ENCODE results near the gene KRT9.
"Not testable (repeated sequence)": the region's sequence is repeated elsewhere in the genome, so short reads cannot be mapped to it uniquely, and the experiment has no call there.

KRT9 gene, protein sequence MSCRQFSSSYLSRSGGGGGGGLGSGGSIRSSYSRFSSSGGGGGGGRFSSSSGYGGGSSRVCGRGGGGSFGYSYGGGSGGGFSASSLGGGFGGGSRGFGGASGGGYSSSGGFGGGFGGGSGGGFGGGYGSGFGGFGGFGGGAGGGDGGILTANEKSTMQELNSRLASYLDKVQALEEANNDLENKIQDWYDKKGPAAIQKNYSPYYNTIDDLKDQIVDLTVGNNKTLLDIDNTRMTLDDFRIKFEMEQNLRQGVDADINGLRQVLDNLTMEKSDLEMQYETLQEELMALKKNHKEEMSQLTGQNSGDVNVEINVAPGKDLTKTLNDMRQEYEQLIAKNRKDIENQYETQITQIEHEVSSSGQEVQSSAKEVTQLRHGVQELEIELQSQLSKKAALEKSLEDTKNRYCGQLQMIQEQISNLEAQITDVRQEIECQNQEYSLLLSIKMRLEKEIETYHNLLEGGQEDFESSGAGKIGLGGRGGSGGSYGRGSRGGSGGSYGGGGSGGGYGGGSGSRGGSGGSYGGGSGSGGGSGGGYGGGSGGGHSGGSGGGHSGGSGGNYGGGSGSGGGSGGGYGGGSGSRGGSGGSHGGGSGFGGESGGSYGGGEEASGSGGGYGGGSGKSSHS

GRCh38 chr17:41571561-41572434 lies at the start of gene KRT9:
Gene KRT9 (minus strand): TSS chr17:41572059. CDS start chr17:41571992, 67 bp downstream.
- no peak for DNase-seq

DNA sequence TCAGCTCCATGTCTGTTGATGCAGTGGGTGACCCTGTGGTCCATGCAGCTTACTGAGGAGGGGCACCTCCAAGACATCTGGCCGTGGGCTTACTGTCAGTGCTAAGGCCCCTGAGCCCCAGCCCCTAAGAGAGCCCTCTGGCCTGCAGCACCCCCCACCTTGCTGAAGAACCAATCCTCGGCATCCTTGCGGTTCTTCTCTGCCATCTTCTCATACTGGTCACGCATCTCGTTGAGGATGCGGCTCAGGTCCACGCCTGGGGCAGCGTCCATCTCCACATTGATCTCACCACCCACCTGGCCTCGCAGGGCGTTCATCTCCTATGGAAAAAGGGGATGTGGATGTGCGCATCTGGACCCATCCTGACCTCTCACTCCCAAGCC lies 49.6 kb upstream of the KRT9 start:
- DNase-seq: not testable (repeated sequence)

GRCh38 chr17:41620583-41621434 lies 49.0 kb upstream of the KRT9 start:
- no peak for DNase-seq

DNA sequence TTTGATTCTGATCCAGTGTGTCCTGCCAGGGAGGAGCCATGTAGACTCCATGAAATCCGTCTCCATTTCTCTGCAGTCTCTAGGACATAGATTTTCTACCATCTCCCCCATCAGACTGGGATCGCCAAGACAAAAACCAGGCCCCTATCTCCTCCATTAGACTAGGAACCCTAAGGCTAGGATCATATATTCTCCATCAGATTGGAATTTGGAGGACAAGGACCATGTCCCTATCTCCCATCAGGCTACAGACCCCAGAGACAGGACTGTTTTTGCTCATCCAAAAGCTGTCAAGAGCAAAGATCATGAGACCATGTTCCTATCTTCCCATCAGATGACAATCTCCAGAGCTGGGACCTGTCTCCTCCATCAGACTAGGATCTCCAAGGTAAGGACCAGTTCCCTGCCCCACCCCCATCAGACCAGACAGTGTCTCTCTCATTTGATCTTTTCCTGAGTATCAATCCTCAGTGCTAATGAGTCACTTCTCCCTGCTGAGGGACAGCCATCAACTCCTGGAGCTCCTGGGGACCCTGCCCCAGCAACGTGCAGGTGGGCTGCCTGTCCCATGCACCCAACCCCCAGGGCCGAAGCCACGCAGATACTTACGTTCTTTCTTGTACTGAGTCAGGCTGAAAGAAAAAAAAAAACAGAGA lies 48.2 kb upstream of the KRT9 start:
- not testable (repeated sequence) for DNase-seq

DNA sequence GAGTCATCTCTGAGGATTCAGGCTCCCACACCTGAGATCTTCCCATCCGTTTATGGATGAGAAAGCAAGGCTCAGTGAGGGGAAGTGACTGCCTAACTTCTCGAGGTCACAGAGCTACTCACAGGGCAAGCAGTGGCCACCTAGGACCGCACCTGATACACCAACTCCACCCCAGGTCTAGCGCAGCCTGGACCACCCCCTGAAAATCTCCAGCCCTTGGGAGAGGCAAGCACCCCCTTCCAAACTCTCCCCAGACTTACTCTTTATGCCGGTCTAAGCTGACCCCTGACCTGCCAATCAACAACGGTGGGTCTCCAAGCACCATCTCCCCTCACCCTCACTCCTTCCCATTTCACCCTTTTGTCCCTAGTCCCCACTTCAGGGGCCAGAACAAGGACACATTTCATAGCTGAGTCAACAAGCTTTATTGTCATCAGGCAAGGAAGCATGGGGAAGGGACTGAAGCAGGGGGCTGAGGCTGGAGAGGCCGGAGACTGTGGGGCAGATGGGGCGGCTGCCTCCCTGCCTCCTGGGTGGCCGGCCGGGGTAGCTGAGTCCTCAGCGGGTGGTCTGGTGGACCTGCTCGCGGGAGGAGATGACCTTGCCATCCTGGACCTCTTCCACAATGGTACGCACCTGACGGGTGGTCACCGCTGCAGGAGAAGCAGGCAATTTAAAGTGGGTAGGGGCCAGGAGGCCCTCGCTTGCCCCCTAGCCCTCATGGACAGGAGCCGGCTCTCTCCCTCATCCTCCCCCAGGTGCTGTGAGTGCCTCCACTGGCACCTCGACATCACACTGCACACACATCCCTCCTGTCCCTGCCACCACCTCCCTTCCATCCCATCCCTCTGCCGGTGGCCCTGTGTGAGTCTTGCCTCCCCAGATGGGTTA lies 47.4 kb upstream of the KRT9 start:
- DNase-seq: no peak

DNA sequence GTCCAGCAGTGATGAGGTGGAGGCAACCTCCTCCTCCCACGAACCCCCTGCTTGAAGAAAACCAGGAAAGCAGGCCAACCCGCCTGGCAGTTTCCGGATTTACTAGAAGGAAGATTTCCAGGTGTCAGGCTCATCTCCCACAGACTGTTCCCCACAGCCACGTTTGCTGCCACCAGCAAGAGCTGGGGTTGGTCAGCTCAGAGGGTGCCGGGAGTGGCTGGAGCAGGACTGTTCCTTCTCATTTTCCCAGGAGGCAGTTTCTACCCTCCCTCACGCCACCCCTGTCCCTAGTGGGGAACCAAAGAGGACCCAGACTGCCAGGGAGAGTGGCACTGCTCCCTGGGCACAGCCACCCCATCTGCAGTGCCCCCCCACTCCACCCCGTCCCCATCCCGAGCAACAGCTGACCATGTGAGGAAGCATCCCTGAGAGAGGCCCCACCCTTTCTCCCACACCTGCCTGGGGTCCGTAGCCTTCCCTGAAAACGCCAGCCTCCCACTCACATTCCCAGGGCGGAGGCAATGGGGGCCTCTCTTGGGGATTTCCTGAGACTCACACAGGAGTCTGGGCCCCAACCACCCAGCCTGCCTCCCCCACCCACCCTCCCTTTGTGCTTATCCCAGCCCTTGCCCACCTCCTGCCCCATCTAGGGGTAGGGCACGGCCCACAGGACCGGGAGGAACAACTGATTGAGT lies 46.6 kb upstream of the KRT9 start:
- DNase-seq: no peak

- DNase-seq: no peak
Measured at GRCh38 chr17:41617698-41618097, 45.8 kb upstream of the KRT9 start.

- DNase-seq: no peak
Measured at GRCh38 chr17:41617136-41617535, 45.3 kb upstream of the KRT9 start.

- not testable (repeated sequence) for DNase-seq
Measured at GRCh38 chr17:41616486-41616885, 44.6 kb upstream of the KRT9 start.

GRCh38 chr17:41615454-41615853 lies 43.6 kb upstream of the KRT9 start:
- no peak for DNase-seq

- not testable (repeated sequence) for DNase-seq
Measured at GRCh38 chr17:41614767-41615166, 42.9 kb upstream of the KRT9 start.

DNA sequence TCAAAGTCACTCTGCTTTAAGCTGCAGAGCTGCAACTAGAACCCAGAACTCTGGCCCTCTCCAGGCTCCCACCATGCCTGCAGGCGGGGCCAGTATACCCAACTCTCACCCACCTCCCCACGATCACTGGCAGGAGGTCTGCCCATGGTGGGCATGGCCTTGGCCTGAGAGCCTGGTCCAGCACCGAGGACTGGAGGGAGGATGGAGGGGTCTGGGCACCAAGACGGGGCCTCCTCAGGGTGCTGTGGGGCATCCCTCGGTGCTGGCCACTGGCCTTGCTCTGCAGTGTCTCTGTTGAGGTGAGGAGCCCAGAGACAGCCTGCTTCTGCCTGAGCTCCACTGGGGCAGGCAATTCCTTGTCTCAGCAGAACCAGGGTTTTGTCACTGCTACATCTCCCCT lies 42.2 kb upstream of the KRT9 start:
- no peak for DNase-seq

DNA sequence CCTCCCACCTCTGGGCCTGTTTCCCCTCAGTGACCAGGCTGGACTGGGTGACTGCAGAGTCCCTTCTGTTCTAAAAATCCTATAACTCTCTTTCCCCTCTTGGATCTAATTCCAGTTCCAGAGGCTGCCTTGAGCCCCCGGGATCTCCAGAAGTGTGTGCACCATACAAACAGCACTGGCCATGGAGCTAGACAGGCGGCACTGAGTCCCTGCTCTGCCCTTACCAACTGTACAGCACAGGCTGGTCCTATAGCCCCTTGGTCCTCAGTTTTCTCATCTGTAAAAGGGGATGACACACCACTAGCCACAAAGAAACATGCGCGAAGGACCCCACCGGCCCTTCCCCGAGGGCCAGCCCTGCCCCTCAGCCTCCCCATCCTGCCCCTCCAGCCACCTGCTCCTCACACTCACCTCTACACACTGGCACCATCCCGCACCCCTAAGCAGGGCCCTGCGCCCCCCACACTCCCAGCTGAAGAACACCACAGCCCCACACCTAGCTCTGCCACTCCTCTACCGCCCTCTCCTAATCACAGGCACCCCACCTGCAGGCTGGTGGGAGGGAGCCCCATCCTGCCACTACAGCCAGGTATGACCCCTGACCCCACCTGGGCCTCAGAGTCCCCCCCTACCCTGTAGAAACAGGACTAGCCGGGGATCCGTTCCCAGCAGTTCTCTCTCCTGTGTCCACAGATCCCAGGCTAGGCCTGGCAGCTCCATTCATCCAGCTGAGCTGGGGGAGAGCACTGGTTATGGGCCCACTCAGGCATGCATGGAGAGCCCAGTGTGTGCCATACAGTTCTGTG lies 41.6 kb upstream of the KRT9 start:
- DNase-seq: no peak

DNA sequence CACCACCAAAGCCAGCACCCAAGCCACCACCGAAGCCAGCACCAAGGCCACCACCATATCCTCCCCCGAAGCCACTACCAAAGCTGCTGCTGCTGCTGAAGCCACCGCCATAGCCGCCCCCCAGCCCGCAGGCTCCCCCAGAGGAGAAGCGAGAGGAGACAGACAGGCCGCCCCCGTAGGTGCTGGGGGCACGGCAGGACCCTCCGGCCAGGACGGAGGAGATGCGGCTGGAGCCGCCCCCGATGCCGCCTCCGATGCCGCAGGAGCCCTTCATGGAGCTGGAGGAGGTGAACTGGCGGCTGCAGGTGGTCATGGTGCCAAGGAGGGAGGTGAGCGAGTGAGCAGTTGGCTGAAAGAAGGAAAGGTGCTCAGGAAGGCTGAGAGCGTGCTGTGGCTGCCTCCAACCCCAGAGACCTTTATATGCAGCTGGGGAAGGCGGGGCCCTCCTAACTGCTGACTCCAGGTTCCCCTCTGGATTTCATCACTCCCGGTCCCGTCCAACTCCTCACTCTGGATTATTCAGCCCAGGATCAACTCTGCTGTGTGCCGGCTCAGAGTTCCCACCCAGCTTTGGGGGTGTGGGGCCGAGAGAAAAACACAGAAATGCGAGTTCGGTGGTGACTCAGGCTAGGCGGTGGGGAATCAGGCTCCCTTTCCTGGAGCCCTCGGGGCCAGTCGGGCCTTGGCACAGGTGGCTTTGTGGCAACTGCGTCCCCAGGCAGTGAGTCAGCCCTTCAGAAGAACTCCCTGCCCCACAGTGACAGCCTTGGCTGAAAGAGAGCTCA lies 40.7 kb upstream of the KRT9 start, which contains the start of gene KRT16:
Gene KRT16, minus strand, starts transcription at position 392 of the 785 bp plus-strand sequence. Its CDS starts 79 bp downstream, at position 313.
- DNase-seq: not testable (repeated sequence)

DNA sequence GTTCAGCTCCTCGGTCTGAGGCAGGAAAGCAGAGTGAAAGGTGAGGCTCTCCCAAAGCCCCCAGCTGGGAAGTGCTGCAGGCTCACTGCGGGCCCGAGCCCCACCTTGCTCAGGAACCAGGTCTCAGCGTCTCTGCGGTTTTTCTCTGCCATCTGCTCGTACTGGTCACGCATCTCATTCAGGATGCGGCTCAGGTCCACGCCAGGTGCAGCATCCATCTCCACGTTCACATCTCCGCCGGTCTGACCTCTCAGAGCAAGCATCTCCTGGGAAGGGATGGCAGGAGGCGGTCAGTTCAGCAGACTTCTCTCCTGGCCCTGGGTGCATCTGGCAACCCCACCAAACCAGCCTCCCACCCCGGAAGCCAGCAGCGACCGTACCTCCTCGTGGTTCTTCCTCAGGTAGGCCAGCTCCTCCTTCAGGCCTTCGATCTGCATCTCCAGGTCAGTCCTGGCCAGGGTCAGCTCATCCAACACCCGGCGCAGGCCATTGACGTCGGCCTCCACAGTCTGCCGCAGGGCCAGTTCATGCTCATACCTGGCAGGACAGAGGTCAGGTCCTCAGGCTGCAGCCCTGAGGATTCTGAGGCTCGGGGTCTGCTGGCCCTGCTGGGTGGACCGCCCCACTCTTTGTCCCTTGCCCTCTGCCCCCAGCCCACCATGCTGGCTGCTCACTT lies 39.2 kb upstream of the KRT9 start:
- DNase-seq: no peak

GRCh38 chr17:41610061-41610517 lies 38.2 kb upstream of the KRT9 start:
- DNase-seq: not testable (repeated sequence)

DNA sequence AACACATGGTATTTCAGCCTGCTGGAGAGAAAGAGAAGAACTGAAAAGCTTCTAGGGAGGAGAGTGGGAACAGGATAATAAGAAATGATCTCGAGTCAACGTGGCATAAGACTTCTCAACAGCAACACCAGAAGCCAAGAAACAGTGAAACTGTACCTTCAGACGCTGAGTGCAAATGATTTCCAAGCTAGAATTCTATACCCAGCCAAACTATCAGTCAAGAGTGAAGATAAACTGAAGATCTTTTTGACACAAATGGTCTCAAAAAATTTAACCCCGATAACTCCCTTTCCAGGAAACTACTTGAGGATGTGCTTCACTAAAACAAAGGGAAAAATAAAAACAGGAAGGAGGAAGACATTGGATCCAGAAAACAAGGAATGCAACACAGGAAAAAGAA lies 35.1 kb upstream of the KRT9 start:
- not testable (repeated sequence) for DNase-seq

- DNase-seq: no peak
Measured at GRCh38 chr17:41602524-41602923, 30.7 kb upstream of the KRT9 start.
